CD4-positive, alpha-beta T cell treated with Interleukin-21 for 1 hour (primary cell): ENCODE measurements around the gene SS18L1.
A peak's percentile ranks its signal among the peaks of the same experiment; 100 is the strongest.
"Not testable (repeated sequence)": the region's sequence is repeated elsewhere in the genome, so short reads cannot be mapped to it uniquely, and the experiment has no call there.

ENCODE experiments used
- DNase-seq: peaks from one replicate; pipeline ENCODE4 v3.0.0-alpha.2; 2020

SS18L1 gene

DNA sequence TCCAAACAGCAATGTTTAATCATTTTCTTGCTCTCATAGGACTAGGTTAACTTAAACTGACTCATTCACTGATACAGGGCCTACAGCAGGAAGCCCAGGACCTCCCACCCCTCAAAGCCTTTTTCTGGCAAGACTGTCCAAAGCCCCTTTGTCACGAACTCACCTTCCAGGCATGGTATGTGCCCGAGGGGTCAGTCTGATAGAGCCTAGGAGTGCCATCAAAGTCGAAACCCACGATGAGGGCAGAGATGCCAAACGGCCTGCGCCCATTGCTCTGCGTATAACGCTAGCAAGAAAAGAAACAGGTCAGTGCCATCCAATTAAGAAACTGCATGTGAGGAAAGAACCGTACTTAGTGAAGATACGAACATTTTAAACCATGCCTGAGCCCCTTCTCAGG, 4.7 kb upstream of the SS18L1 start:
- no peak for DNase-seq

- DNase-seq = no peak
Observed at GRCh38 chr20:62139636-62140035, 3.9 kb upstream of the SS18L1 start.

GRCh38 chr20:62141043-62141396, 2.5 kb upstream of the SS18L1 start:
- no peak for DNase-seq

GRCh38 chr20:62141397-62142251, 1.9 kb upstream of the SS18L1 start:
- DNase-seq = peak; percentile 30

DNA sequence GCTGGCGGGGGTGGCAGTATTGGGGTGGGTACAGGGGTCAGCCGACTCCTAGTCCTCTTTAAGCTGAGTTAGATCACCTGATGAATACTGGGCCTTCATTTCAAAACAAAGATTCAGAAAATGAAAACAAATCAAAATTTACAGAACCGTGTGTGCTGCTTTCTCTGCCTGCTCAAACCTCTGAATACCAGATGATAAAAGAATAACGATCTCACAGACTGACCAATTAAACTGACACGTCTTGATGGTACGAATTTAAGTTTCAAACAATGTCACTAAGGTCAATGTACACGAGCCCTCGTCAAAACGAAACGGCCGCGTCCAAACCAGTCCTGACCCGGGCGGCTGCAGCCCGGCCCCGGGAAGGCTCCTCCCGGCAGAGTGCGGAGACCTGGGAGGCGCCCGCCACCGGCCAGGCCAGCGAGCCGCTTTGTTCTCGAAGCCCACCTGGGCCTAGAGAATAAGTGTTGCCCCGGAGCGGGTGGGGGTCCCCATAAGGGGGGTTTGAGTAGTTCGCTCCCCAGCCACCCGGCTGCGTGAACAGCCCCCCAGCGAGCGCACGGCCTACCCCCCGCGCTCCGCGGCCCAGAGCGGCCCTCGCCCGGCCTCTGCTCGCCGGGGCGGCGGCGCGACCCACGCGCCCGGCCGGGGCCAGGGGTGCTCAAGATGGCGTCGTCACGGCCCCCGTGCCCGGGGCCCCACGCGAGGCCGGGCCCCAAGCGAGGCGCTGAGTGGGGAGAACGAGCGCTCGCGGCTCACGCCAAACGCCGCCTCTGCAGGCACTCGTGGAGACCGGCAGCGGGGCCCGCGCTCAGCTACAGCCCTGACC, 1.1 kb upstream of the SS18L1 start:
- DNase-seq = no peak

GRCh38 chr20:62143957-62144825, 622 bp downstream of the SS18L1 start:
- DNase-seq = peak; percentile 47

DNA sequence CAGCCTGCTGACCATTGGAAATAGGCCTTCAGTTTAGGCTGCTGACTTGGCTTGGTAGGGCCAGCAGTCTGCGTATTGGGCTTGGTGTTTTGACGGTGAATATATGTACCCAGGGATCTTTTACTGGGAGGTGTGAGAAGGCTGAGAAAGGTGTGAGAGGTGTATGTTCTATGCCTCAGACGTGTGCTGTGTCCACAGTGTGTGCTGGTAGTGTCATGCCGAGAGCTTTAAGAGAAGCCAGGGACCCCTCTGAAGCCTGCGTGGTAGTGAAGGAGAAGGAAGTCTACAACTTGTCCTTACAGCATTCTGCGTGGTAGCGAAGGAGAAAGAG, 2.1 kb downstream of the SS18L1 start:
- DNase-seq = no peak

DNA sequence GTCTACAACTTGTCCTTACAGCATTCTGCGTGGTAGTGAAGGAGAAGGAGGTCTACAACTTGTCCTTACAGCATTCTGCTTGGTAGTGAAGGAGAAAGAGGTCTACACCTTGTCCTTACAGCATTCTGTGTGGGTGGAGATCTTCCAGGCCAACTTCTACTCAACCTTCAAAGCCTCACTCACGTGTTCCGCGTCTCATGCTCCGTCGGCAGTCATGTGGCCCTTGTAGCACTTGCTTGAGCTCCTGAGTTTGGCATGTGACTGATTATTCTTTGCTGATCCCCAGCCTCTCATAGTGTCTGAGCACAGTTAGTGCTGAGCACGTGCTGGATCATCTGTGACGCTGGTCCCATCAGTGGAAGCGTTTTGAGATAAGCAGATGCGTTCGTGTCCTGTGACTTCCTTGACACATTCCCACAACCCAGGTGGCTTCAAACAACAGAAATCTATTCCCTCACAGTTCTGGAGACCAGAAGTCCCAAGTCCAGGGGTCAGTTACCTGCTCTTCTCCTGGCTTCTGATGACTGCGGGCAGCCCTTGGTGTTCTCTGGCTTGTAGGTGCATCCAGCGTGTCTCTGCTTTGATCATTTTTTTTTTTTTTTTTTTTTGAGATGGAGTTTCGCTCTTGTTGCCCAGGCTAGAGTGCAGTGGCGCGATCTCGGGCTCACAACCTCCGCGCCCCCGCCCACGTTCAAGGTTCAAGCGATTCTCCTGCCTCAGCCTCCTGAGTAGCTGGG, 2.6 kb downstream of the SS18L1 start:
- DNase-seq = no peak

- no peak for DNase-seq
Observed at GRCh38 chr20:62147125-62147524, 3.6 kb downstream of the SS18L1 start.

DNA sequence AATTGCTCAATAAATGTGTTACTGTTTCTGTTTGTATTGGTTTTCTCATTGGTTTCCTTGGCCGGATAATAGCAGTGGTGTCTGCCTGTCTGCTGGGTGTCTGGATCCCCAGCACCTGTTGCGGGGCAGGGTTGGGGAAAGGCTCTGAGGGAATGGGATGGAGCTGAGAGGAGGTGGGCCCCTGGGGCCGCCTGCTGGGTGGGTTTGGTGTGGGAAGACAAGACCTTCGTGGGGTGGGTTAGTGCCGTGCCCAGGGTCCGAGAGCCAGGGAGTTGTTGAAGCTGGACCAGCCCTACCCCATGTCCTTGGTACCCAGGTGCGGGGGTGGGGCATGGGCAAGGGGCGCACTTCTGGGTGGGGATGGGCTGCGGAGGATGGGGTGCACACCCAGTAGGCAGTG, 4.0 kb downstream of the SS18L1 start:
- no peak for DNase-seq

DNA sequence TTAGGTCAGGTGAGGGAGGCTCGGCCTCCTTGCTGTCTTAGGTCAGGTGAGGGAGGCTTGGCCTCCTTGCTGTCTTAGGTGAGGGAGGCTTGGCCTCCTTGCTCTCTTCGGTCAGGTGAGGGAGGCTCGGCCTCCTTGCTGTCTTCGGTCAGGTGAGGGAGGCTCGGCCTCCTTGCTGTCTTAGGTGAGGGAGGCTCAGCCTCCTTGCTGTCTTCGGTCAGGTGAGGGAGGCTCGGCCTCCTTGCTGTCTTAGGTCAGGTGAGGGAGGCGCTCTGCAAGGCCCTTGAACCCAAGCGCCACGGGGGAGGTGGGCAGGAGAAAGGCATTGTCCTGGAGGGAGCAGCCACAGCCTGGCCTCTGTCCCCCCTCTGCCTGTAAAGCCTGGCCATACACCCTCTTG, 4.8 kb downstream of the SS18L1 start:
- DNase-seq = not testable (repeated sequence)

DNA sequence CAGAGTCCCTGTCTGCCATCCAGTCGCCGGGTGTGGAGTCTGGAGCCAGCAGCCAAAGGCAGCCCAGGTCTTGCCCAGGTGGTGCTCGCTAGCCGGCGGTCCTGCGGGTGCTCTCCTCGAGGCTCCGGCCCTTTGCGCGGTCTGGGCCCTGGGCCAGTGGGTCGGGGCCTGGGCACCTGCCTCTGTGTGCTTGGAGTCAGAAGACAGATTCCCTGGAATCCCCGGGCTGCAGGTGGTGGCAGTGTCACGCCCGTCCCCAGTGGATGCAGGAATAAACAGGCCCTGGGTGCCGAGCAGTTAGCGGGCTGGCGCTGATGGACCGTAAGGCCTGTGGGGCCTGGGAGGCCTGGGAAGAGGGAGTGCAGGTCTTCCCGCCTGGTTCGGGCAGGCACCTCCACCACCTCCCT, 5.3 kb downstream of the SS18L1 start:
- no peak for DNase-seq

GRCh38 chr20:62149532-62150309, 6.2 kb downstream of the SS18L1 start:
- no peak for DNase-seq

- DNase-seq = no peak
Observed at GRCh38 chr20:62150310-62150575, 6.7 kb downstream of the SS18L1 start.

DNA sequence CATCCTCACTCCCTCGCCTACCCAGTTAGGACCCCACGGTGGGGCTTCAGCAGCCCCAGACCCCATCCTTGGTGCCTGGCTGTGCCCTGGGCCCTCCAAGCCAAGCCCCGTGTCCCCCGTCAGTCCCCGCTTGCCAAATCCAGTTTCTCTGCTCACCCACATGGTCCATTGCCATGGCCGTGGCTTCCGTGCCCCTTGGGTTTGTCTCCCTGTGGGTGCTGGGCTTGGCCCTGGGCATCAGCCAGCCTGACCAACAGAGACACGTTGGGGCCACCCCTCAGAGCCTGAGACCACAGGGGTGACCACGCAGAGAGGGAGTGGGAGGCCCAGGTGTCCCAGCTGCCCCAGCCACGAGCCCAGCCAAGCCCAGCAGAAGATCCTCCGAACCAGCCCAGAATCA, 7.7 kb downstream of the SS18L1 start:
- DNase-seq = no peak

DNA sequence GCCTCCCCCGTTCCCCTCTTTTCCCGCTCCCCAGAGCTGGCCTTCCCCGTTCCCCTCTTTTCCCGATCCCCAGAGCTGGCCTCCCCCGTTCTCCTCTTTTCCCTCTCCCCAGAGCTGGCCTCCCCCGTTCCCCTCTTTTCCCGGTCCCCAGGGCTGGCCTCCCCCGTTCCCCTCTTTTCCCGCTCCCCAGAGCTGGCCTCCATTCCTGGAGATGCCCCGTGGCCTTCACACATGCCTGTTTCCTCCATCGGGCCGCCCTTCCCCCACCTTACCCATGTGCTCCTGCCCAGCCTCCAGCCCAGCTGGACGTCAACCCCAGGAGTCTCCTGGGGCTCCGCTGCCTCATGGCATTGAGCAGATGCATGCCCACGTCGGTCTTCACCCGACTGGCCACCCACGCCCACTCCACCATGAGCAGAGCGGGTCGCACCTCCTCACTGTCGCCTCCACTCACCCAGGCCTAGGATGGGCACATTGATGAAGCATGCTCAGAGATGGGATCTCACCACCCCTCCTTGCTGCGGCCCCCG, 8.3 kb downstream of the SS18L1 start:
- DNase-seq = no peak

- DNase-seq = no peak
Observed at GRCh38 chr20:62155428-62156253, 12.1 kb downstream of the SS18L1 start.

GRCh38 chr20:62156254-62156556, 12.6 kb downstream of the SS18L1 start:
- no peak for DNase-seq

DNA sequence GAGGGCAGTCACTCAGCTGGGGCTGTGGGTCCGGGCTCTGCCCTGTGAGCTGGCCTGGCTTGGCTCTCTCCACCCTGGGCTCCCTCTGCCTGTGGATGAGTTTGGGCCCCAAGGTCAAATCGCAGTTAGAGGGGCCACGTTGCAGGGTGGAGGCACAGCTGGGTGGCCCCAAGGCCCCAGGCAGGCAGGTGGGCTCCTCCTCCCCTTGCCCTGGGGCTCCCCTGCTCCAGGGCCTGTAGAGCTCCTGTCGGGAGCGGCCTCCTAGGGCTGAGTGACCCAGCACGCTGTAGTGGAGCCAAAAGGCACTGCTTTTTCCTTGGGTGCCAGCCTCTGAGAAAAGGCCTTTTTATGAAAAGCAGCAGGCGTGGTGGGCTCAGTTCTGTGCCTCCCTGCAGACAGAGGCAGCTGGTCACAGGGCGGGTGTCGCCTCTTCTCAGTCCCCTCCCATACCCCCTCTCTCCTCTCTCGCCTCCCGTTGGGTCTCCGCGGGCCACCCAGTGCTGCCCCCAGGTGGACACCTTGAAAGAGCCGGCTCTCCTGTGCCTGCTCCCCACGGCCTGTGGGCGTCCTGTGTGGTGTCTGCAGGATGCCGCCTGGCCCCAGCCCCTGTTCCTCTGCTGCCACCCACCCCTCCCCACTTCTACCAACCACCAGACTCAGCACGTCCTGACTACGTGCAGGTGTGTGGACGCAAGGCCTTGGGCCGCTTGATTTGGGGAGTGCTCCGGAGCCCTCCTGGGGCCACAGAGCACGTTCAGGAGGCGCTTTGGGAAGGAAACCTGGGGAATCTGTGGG, 13.2 kb downstream of the SS18L1 start:
- DNase-seq = peak; percentile 78

GRCh38 chr20:62157387-62158087, 14.0 kb downstream of the SS18L1 start:
- no peak for DNase-seq
